IPS-18c (cell line): ENCODE measurements around the gene NSUN6.

Source experiments
- H3K4me3 ChIP-seq: 2 replicates; pipeline ENCODE4 v1.7.0; 2013; ENCODE audit warnings: low read depth, mild to moderate bottlenecking, low read length, moderate library complexity; ENCODE audit not compliant: insufficient read depth
- H3K9me3 ChIP-seq: one replicate; pipeline ENCODE4 v1.6.1; 2013; ENCODE audit warnings: mild to moderate bottlenecking, low read length, moderate library complexity; ENCODE audit not compliant: control insufficient read depth, insufficient read depth

The NSUN6 gene, protein sequence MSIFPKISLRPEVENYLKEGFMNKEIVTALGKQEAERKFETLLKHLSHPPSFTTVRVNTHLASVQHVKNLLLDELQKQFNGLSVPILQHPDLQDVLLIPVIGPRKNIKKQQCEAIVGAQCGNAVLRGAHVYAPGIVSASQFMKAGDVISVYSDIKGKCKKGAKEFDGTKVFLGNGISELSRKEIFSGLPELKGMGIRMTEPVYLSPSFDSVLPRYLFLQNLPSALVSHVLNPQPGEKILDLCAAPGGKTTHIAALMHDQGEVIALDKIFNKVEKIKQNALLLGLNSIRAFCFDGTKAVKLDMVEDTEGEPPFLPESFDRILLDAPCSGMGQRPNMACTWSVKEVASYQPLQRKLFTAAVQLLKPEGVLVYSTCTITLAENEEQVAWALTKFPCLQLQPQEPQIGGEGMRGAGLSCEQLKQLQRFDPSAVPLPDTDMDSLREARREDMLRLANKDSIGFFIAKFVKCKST

DNA sequence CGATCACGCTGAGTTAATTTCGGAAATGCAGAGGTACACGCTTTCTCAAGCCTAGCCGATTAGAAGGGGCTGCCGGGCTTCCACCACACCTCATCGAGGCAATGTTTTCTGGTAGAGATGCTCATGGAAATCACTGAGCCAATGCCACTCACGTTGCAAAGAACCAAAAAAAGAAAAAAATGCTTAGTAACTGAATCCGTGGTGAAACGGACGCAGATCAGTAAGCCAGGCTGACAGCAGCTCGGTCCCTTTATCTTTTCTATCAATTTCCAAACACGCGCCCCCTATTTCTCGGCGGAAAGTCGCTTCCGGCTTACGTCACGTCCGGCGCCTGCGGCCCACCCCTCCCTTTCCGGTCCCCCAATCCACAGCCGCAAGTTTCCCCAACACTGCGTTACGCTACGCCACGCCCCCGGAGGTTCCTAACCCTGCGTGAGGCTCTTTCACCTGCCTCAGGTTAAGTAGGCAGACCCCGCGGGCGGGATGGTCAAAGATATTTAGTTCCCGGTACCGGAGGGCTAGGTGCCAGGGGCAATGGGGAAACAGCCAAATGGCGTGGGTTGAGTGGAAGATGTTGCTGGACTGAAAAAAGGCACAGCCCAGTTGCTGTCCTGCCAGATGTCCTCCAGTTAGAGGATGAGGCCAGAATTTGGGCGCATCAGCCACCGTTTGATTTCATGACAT, at the start of gene NSUN6:
Gene NSUN6 (minus strand): TSS at position 264 of the 684 bp plus-strand sequence. CDS start 384 bp downstream, outside the sequence.
- H3K4me3 ChIP-seq = peak within 1 kb of the TSS; percentile 83
- H3K9me3 ChIP-seq = no peaks in the 10 kb centered on the region

DNA sequence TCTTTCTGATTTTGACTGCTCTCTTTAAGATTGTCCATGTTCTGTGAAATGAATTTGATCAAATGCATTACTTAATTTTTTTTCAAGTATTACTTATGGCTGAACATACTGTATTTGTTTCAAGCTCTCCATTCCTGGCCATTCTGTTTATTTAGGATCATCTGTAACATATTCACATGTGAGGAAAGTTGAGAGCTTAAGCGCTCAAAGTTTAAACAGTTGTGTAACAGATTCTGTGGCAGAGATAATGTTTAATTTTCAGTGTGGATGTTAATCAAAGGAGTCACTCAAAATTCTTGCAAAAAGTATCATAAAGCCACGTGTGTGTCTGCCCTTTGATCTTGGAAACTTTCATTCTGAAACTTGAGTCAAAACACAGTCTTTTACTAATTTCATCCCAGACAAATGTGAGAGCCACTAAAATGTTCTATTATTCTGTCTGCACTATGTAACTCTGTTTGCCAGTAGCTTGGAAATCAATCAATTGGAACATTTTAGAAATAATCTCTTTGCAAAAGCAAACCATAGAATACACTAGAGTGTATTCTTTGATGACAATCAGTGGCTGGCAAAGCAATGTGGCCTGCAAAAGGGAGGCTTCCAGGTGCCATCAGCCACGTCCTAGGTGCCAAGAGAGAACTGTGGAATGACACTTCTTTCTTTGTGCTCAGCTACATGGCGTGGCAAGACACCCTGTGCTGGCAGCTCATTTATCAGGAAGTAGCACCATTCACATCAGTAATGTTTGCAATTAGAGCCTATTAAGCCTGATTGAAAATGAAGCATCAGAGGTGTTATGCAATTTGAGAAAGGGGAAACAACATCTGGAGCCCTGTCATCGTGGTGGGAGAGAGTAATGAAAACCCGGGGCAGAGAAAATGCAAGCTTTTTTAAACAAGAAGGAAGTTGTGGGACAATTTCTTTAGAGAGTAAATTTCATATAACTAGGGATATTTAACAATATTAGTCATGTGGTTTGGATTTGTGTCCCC, 48.8 kb upstream of the NSUN6 start:
- Histone ChIP-seq H3K9me3 (no peaks in the 10 kb centered on the region), H3K4me3 (no peak overlapping the region)

DNA sequence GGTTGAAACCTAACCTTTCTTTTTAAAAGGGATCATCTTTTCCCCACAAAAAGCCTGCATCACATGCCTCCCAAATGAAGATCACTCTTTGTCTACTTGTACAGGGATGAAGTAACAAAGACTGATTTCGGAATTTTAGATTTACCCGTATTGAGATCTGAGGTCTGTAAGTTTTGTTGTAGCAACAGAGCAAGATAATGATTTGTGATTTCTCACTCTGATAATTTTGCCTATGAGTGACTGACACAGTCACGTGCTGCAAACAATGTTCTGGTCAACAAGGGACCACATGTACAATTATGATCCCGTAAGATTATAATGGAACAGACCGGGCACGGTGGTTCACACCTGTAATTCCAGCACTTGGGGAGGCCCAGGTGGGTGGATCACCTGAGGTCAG, 39.2 kb upstream of the NSUN6 start:
- no peak overlapping the region for H3K4me3 ChIP-seq
- H3K9me3 ChIP-seq = no peaks in the 10 kb centered on the region

DNA sequence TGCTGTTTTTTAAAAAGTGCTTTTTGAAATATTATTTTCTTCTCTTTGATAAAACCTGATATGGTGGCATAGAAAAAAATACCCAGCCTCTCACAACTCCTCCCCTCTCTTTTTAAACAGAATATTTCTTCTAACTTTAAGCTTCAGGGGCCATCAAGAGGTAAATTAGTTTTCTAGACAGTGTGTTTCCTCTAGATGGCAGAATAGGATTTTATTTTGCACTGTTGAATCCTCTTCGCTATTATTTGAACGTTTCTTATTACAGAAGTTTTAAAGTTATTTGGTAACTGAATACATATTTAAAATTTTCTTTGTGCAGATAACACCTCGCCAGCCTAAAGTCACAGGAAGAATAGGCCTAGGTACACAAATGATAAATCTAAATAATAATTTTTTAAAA, 38.1 kb upstream of the NSUN6 start:
- Histone ChIP-seq H3K9me3 (no peaks in the 10 kb centered on the region), H3K4me3 (no peak overlapping the region)

DNA sequence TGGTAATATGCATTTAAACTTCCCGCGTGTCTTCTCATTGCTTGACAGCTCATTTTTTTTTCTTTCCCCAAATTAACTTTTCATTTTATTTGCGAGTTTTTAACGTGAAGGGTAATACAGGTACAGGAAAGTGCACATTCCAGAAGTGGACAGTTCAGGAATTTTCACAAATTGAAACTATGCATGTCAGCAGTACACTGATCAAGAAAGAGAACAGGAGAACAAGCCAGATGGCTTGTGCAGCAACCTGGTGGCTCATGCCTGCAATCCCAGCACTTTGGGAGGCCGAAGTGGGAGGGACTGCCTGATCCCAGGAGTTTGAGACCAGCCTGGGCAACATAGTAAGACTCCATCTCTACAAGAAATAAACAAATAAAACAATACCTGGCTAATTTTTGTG, 36.3 kb upstream of the NSUN6 start:
- no peak overlapping the region for H3K4me3 ChIP-seq
- no peaks in the 10 kb centered on the region for H3K9me3 ChIP-seq

DNA sequence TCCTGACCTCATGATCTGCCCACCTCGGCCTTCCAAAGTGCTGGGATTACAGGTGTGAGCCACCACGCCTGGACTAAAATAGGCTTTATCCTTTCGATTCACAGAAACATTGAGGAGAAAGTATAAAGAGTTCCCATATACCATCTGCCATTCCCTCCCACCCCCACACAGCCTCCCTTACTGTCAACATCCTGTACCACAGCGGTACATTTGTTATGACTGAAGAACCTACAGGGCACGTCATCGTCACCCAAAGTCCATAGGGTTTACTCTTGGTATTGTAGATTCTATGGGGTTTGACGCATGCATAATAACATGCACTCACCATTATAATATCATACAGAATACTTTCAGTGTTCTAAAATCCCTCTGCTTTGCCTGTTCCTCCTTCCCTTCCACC, 35.8 kb upstream of the NSUN6 start:
- H3K9me3 ChIP-seq = no peaks in the 10 kb centered on the region
- H3K4me3 ChIP-seq = no peak overlapping the region

DNA sequence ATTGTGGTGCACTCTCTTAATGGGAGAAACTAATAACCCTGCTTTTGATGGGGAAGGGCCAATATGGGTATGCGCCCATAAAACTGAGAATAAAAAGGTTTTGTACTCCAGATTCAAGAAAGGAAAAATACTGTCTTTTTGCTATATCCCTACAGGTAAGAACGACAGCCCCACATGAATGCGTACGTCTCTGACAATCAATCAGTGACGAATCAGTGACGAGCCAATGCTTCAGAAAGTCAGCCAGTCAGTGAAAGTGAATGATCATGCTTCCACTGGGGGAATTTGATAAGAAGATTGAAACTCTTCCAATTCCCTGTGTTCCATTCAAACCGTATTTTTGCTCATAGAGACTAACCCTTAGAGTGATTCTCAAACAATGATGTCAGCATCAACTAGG, 34.2 kb upstream of the NSUN6 start:
- H3K9me3 ChIP-seq = no peaks in the 10 kb centered on the region
- no peak overlapping the region for H3K4me3 ChIP-seq

DNA sequence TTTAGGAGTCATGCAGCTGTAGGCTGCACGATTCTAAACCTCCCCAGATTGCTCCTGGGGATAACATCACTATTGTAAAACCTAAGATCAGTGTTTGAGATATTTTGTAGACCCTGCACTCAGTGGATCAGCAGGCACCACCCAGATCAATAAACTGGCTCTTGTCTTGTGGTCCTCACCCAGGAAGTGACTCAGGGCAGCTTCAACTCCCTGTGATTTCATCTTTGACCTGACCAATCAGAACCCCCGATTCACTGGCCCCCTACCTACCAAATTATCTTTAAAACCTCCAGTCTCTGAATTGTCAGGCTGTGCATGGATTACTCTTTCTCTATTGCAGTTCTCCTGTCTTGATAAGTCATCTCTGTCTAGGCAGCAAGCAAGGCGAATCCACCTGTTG, 33.6 kb upstream of the NSUN6 start:
- Histone ChIP-seq H3K9me3 (no peaks in the 10 kb centered on the region), H3K4me3 (no peak overlapping the region)

DNA sequence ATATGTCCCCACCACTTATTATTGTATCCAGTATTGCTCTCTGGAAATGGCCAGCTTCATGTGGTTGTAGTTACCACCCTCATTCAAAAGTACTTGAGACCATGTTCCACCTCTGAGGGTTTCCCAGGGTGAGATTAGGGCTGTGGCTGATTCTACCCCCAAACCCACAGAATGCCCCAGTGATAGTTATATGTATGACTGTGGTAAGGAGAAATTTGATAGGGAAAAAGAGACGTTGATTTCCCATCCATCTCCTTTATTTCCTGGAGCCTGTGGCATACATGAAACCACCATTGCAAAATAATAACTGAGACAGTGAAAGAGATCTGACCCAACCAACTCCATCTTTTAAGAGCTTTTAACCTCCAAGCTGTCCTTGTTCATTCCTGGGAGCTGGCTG, 33.0 kb upstream of the NSUN6 start:
- Histone ChIP-seq H3K9me3 (no peaks in the 10 kb centered on the region), H3K4me3 (no peak overlapping the region)

DNA sequence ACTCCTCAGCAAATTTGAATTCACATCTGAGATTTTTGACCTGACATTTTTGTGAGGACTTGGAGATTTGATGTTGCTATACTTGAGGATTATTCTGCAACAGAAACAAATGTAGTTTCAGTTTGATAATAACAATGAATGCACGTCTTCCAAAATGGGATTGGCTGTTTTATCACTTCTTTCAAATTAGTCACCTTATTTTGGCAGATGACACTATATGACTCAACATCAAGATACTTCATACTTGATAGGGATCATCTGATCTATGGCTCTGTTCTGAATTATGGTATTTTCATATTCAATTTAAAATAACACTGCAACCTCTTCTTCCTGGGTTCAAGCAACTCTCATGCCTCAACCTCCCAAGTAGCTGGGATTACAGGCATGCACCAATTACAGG, 32.0 kb upstream of the NSUN6 start:
- Histone ChIP-seq H3K4me3 (no peak overlapping the region), H3K9me3 (no peaks in the 10 kb centered on the region)

DNA sequence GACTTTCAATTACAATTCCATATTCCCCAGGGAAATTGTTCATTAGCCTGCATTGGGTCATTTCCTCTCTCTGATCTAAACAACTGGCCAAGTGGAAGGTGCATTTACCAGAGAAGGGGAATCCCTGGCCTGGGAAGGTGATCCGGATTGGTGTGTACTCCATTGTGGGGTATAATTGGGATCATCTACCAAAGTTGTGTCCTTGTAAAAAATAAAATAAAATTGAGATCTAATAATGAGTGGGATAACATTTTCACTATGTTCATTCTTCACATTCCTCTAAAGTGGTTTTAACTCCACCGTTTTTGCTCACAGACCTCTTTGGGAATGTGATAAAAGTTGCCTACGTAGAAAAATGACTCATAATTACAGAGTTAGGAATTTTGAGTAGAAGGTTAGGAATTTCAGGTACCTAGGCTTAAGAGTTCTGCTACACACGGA, 30.6 kb upstream of the NSUN6 start:
- Histone ChIP-seq H3K4me3 (no peak overlapping the region), H3K9me3 (no peaks in the 10 kb centered on the region)

DNA sequence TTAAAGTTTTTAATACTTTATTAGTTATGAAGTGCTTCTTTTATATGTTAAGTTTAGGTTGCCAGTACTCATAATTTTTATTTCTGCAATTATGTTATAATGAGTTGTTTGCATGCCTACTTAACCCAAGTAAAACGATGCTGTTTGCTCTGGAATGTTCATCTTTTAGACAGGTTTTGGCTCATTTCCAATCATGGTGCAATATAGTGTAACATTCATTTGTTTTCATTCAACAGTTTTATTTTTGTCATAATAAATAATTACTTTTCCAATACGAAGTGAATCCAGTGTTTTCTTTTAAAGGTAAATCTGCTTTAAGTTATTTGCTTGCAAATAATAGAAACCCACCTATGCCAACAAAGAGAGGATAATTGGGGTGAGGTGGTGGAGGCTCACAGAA, 30.0 kb upstream of the NSUN6 start:
- H3K4me3 ChIP-seq = no peak overlapping the region
- H3K9me3 ChIP-seq = no peaks in the 10 kb centered on the region

DNA sequence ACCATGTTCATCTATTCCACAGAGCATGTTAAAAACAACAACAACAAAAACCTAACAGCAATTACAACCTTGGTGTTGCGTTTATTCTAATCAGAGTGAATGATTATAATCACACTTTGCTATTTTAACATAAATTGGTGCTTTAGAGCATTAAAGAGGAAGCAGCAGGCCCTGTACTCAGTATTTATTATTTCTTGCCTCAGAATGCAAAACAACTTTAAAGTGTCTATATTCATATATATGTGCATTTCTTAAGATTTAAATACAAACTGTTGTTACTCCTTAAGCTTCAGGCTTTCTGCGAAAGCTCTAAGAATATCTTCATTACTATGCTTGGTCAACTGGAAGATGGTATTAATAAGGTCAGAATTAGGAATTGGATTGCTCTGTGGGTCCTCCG, 29.4 kb upstream of the NSUN6 start:
- Histone ChIP-seq H3K9me3 (no peaks in the 10 kb centered on the region), H3K4me3 (no peak overlapping the region)

DNA sequence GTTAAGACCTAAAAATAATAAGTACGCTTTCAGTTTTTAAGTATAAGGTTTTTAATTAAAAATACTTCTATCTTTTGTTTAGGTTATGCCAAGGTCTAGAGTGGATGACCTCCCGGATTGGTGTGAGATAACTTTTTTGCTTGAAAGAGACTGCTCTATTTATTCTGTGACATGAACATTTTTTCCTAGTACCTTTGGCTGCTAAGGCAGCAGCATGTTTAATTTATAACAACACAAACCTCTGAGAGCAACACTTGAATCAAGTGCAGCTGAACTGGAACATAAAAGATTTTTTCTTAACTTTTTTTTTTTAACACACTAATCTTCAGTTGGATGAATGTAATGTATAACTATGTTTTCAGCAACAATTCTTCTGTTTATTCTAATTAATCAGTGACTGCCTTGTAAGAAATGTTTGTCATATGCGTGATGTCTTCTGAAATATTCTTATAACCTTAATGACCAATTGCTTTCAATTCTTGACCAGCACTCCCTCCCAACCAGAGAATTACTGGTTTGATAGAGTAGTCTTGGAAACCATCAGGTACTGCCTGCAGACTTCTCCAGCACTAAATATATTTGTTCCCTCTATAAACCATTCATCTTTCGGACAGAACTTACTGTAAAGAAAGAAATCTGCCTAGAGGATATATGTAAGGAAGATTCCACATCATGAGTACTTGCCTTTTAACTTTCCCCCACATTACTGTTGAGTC, 23.9 kb upstream of the NSUN6 start:
- no peaks in the 10 kb centered on the region for H3K9me3 ChIP-seq
- H3K4me3 ChIP-seq = no peak overlapping the region

DNA sequence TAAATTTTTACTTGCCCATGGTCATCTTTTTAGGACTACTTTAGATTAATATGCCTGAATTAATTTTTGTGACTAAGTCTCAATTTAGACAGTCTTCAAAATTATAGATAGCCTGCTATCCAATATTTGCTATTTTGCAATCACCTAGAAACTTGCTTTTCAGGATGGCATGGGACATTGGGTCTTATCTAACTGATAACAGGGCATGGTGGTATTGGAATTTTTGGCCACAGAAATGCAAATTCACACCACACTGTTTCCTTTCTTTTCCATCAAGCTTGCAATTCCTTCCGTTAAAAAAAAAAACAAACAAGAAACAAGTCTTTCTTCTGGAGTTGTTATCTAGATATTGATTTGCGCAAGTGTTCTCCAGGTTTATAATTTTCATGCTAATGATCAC, 16.6 kb upstream of the NSUN6 start:
- no peak overlapping the region for H3K4me3 ChIP-seq
- no peaks in the 10 kb centered on the region for H3K9me3 ChIP-seq

DNA sequence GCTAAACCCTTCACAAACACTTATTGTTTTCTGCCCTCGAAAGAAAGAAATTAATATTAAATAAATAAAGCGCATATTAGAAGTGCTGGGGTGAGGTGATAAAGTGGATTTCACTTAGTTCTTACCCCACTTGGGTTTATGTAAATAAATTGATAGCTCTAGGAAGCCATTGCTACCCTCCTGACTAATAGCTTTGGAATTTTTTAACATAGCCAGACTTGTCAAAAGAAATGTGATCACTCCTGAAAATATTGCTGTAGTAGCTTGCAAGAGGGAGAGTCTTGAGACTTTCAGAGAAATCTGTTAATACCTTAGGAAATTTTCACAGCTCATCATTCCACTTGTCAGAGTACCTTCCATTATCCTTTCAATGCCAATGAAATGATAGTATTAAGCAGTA, 15.4 kb upstream of the NSUN6 start:
- Histone ChIP-seq H3K9me3 (no peaks in the 10 kb centered on the region), H3K4me3 (no peak overlapping the region)
